ENCODE results near the gene TRAPPC4. TPM values are rescaled to one million over a fixed set of nuclear protein-coding genes. Genes with fewer than 3 reads are reported as not detected.

Gene TRAPPC4
- total RNA-seq, 2 experiments from 2014 or later = 101 to 106 TPM

DNA sequence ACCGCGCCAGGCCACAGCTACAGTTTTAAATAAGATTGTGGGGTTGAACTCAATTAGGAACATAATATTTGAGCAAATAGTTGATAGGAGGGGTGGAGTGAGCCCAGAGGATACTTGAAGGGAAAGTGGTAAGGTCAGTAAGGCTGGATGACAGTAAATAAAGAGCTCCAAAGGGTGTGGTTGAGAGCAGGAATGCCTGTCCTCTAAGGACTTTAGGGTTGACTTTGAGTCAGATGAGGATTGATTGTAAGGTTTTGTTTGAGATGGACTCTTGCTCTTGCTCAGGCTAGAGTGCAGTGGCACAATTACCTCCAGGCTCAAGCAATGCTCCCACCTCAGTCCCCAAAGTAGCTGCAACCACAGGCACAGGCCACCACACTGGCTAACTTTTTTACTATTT is 44.6 kb upstream of the TRAPPC4 start:
- H3K4me1 Mint-ChIP-seq (ENCODE audit: low read depth) = no peaks in the 10 kb centered on the region
- Histone ChIP-seq H3K4me3 (ENCODE audit: low read length) (no peak overlapping the region), H3K36me3 (ENCODE audit: insufficient read depth, low read length) (no peaks in the 10 kb centered on the region), H3K27ac (ENCODE audit: low read depth in 1 of 2, low read length in 2 of 2) (no peak overlapping the region), H3K27me3 (ENCODE audit: control insufficient read depth in 1 of 2, insufficient read depth in 2 of 2, low read length in 2 of 2) (peaks cover 4 to 7% of the 10 kb centered on the region in 2 experiments), H3K4me1 (ENCODE audit: insufficient read depth, low read length) (no peaks in the 10 kb centered on the region), H3K9me3 (ENCODE audit: control insufficient read depth in 1 of 2, insufficient read depth in 1 of 2, low read length in 2 of 2) (peaks cover 0 to 4% of the 10 kb centered on the region in 2 experiments)
- CTCF ChIA-PET = interaction anchor here (0.7 kb wide), 1 partner anchor 284 kb away, joined by 3 read pairs; no protein-coding TSS in a partner anchor
- H3K4me3 Mint-ChIP-seq = no peak overlapping the region
- no peaks in the 10 kb centered on the region for H3K36me3 Mint-ChIP-seq (ENCODE audit: low read depth)
- DNase-seq (no peak), ATAC-seq (ENCODE audit: poor library complexity) (no peak)
- no peak overlapping the region for H3K27ac Mint-ChIP-seq
- TF ChIP-seq, protein P1, sequence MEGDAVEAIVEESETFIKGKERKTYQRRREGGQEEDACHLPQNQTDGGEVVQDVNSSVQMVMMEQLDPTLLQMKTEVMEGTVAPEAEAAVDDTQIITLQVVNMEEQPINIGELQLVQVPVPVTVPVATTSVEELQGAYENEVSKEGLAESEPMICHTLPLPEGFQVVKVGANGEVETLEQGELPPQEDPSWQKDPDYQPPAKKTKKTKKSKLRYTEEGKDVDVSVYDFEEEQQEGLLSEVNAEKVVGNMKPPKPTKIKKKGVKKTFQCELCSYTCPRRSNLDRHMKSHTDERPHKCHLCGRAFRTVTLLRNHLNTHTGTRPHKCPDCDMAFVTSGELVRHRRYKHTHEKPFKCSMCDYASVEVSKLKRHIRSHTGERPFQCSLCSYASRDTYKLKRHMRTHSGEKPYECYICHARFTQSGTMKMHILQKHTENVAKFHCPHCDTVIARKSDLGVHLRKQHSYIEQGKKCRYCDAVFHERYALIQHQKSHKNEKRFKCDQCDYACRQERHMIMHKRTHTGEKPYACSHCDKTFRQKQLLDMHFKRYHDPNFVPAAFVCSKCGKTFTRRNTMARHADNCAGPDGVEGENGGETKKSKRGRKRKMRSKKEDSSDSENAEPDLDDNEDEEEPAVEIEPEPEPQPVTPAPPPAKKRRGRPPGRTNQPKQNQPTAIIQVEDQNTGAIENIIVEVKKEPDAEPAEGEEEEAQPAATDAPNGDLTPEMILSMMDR (IDR thresholded peaks at IDR 0.05) = no peak
- POLR2A ChIA-PET = no interaction called here
- peaks cover 26% of the 10 kb centered on the region for H3K27me3 Mint-ChIP-seq
- intact Hi-C loops (cut with DNase I, micrococcal nuclease) = no loop called here
- no peaks in the 10 kb centered on the region for H3K9me3 Mint-ChIP-seq

DNA sequence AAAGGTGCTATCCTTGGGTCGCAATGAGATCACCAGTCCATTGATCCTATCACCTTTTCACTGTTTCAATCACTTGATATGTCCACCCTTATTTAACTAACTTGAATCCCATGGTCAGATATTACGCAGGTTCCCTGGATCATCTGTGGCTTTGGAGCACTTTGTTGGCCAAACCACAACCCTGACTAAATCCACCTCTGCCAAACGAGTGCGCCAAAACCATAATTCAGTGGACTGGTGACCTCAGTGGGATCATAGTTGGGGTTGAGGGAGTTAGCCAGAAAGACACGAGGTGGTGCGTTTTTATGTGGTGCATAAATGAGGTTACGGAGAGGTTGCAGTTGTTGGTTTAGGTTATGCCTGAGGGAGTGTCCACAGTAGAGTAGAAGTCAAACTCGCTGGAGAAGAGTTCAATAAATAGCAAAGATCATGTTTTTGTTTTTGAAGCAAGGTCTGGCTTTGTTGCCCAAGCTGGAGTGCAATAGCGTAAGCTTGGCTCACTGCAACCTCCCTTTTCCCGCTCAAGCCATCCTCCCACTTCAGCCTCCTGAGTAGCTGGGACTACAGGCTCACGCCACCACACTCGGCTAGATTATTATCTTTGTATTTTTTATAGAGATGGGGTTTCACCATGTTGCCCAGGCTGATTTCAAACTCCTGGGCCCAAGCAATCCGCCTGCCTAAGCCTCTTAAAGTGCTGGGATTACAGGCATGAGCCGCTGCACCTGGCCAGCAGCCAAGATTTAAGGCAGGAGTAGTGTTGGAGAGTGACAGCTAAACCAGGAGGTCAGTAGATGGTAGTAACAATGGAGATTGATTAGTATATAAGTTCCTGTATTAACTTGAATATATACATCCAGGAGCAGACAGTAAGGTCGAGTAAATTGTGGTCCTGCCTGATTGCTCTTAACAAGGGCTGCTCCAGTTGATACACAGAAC is 42.5 kb upstream of the TRAPPC4 start:
- intact Hi-C loops (cut with DNase I, micrococcal nuclease) = no loop called here
- no peak overlapping the region for H3K4me3 Mint-ChIP-seq
- Histone ChIP-seq H3K4me3 (ENCODE audit: low read length) (no peak overlapping the region), H3K27ac (ENCODE audit: low read depth in 1 of 2, low read length in 2 of 2) (no peak overlapping the region), H3K36me3 (ENCODE audit: insufficient read depth, low read length) (no peaks in the 10 kb centered on the region), H3K9me3 (ENCODE audit: control insufficient read depth in 1 of 2, insufficient read depth in 1 of 2, low read length in 2 of 2) (peaks cover 0 to 4% of the 10 kb centered on the region in 2 experiments), H3K27me3 (ENCODE audit: control insufficient read depth in 1 of 2, insufficient read depth in 2 of 2, low read length in 2 of 2) (peaks cover 6 to 9% of the 10 kb centered on the region in 2 experiments), H3K4me1 (ENCODE audit: insufficient read depth, low read length) (no peaks in the 10 kb centered on the region)
- peaks cover 19% of the 10 kb centered on the region for H3K27me3 Mint-ChIP-seq
- POLR2A ChIA-PET = no interaction called here
- TF ChIP-seq, protein P1 (IDR thresholded peaks at IDR 0.05) = no peak
- no peaks in the 10 kb centered on the region for H3K4me1 Mint-ChIP-seq (ENCODE audit: low read depth)
- H3K27ac Mint-ChIP-seq = no peak overlapping the region
- DNase-seq (no peak), ATAC-seq (ENCODE audit: poor library complexity) (no peak)
- H3K36me3 Mint-ChIP-seq (ENCODE audit: low read depth) = no peaks in the 10 kb centered on the region
- no peaks in the 10 kb centered on the region for H3K9me3 Mint-ChIP-seq
- CTCF ChIA-PET = no interaction called here

DNA sequence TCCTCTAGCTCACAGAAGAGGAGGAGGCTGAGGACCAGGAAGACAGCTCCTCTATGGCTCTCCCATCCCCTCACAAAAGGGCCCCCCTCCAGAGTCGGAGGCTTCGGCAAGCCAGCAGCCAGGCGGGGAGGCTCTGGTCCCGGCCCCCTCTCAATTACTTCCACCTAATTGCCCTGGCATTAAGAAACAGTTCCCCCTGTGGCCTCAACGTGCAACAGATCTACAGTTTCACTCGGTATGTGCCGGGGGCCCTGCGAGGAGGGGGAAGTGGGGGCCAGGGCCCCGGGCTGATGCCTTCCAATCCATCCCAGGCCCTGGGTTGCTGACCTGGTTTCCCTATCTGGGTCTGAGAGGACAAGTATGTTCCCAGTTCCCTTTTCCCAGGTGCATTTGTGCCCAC is 39.1 kb upstream of the TRAPPC4 start:
- CTCF ChIA-PET = no interaction called here
- H3K4me3 Mint-ChIP-seq = no peak overlapping the region
- POLR2A ChIA-PET = no interaction called here
- no peak for ATAC-seq (ENCODE audit: poor library complexity)
- no peaks in the 10 kb centered on the region for H3K4me1 Mint-ChIP-seq (ENCODE audit: low read depth)
- H3K36me3 Mint-ChIP-seq (ENCODE audit: low read depth) = no peaks in the 10 kb centered on the region
- H3K4me3 ChIP-seq (ENCODE audit: low read length) = no peak overlapping the region
- TF ChIP-seq, protein P1 (IDR thresholded peaks at IDR 0.05) = no peak
- H3K4me1 ChIP-seq (ENCODE audit: insufficient read depth, low read length) = no peaks in the 10 kb centered on the region
- H3K27ac Mint-ChIP-seq = no peak overlapping the region
- peaks cover 0 to 9% of the 10 kb centered on the region in 2 experiments for H3K27me3 ChIP-seq (ENCODE audit: control insufficient read depth in 1 of 2, insufficient read depth in 2 of 2, low read length in 2 of 2)
- no peak overlapping the region for H3K27ac ChIP-seq (ENCODE audit: low read depth in 1 of 2, low read length in 2 of 2)
- H3K9me3 Mint-ChIP-seq = no peaks in the 10 kb centered on the region
- no peaks in the 10 kb centered on the region for H3K9me3 ChIP-seq (ENCODE audit: control insufficient read depth in 1 of 2, insufficient read depth in 1 of 2, low read length in 2 of 2)
- no peaks in the 10 kb centered on the region for H3K36me3 ChIP-seq (ENCODE audit: insufficient read depth, low read length)
- DNase-seq = no peak
- peaks cover 9% of the 10 kb centered on the region for H3K27me3 Mint-ChIP-seq
- intact Hi-C loops (cut with DNase I, micrococcal nuclease) = no loop called here
